ENCODE data around the gene RPL39L.

The RPL39L gene

DNA sequence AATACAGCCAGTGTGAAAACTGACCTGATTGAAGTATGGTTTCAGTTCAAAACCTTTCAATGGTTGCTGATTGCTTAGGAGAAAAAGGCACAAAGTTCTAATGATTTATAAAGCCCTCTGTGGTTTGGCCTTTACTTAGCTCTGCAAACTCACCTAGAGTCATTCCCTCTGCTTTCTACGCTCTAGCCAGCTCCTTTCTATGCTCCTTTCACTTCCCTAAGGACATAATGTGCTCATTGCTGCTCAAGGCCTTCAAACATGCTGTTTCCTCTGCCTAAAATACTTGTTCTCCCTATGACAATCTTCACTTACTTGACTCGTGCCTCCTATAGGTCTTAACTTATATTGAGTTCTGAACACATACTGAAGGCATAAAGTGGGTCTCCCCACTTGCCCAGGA, 19.0 kb downstream of the RPL39L start:
- H3K4me3 ChIP-seq (replicated peaks; ENCODE audit: low read depth, low read length), result no peak overlapping the region
- DNase-seq (ENCODE audit: extremely low read depth, insufficient read length), result no peak
- TF ChIP-seq, protein P1, sequence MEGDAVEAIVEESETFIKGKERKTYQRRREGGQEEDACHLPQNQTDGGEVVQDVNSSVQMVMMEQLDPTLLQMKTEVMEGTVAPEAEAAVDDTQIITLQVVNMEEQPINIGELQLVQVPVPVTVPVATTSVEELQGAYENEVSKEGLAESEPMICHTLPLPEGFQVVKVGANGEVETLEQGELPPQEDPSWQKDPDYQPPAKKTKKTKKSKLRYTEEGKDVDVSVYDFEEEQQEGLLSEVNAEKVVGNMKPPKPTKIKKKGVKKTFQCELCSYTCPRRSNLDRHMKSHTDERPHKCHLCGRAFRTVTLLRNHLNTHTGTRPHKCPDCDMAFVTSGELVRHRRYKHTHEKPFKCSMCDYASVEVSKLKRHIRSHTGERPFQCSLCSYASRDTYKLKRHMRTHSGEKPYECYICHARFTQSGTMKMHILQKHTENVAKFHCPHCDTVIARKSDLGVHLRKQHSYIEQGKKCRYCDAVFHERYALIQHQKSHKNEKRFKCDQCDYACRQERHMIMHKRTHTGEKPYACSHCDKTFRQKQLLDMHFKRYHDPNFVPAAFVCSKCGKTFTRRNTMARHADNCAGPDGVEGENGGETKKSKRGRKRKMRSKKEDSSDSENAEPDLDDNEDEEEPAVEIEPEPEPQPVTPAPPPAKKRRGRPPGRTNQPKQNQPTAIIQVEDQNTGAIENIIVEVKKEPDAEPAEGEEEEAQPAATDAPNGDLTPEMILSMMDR (IDR thresholded peaks at IDR 0.05; ENCODE audit: insufficient read depth, low read length, poor library complexity, severe bottlenecking), result no peak
- no peaks in the 10 kb centered on the region for H3K27me3 ChIP-seq (replicated peaks; ENCODE audit: control insufficient read depth, insufficient read depth, low read length)
- H3K36me3 ChIP-seq (ENCODE audit: control insufficient read depth, insufficient read depth, low read length), result peaks cover 2% of the 10 kb centered on the region; the same call in 1 of the 2 replicates

DNA sequence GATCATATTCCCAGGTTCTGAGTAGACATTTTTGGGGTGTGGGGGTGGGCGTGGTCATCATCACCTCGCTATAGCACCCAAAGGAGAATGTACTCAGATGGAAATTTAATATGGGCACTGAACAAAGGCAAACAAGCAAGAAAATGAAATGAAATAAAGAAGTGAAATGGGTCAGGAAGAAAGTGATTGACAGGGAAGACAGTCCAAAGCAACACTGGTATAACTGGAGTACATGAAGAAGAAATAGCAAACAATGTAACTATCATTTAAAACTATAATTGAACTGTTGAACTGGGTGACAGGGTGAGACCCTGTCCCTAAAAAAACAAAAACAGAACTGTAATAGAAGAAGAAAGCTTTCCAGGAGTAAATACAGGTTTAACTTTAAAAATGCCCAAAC, 24.8 kb downstream of the RPL39L start:
- TF ChIP-seq, protein P1 (IDR thresholded peaks at IDR 0.05; ENCODE audit: insufficient read depth, low read length, poor library complexity, severe bottlenecking), result no peak
- no peaks in the 10 kb centered on the region for H3K27me3 ChIP-seq (replicated peaks; ENCODE audit: control insufficient read depth, insufficient read depth, low read length)
- no peaks in the 10 kb centered on the region for H3K36me3 ChIP-seq (ENCODE audit: control insufficient read depth, insufficient read depth, low read length)
- no peak overlapping the region for H3K4me3 ChIP-seq (replicated peaks; ENCODE audit: low read depth, low read length)
- DNase-seq (ENCODE audit: extremely low read depth, insufficient read length), result no peak

DNA sequence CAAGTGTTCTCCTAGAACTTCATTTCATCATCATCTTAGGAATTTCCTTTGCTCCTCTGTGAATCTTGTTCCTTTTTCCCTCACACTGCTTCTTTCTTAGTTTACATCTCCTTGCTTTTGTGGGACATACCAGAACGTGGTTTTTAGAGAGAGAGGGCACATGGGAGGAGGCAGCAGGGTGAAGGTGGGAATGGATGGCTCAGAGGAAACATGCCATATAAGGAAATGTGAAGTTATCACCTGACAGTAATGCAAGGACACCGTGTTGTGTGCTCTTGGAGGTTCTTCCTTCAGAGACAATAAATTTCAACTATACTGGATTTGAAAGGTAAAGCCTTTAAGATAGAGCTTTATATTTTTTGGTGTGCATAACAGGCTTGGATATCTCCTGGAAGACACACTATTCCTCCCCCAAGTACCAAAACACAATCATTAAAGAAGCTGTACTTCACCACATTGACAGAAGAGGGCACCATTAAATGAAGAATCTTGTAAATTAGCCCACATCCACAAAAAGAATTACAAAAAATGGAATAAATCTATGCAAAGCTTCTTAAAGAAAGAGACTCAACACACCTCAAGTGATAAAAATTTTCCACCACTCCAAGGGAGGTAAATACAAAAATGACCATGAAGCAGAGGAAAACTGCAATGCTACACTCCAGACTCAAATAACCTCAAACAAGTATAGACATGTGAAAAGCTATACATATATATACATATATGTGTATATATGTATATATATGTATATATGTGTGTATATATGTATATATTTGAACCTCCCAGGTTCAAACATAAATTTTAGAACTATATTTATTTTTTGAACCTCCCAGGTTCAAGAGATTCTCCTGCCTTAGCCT, 26.1 kb downstream of the RPL39L start:
- H3K4me3 ChIP-seq (replicated peaks; ENCODE audit: low read depth, low read length), result no peak overlapping the region
- no peak for DNase-seq (ENCODE audit: extremely low read depth, insufficient read length)
- TF ChIP-seq, protein P1 (IDR thresholded peaks at IDR 0.05; ENCODE audit: insufficient read depth, low read length, poor library complexity, severe bottlenecking), result peak; percentile 58
- H3K36me3 ChIP-seq (ENCODE audit: control insufficient read depth, insufficient read depth, low read length), result no peaks in the 10 kb centered on the region
- no peaks in the 10 kb centered on the region for H3K27me3 ChIP-seq (replicated peaks; ENCODE audit: control insufficient read depth, insufficient read depth, low read length)

DNA sequence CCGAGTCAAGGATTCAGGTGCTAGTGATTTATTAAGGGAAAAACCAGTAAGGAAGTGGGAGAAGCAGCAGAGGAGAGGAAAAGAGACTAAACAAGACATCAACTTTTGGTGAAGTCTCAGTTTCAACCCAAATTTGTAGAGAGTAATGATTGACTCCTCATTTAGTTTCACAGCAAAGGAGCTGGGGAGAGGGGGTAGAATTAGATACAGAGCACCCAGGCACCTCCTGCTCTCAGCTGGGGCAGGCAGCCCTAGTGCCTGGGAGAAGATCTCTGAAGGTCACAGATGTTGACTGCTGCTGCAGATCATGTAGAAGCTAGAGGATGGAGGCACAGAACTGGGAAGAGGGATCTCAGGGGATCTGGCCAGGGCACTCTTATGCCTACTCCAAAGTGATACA, 29.1 kb downstream of the RPL39L start:
- no peaks in the 10 kb centered on the region for H3K27me3 ChIP-seq (replicated peaks; ENCODE audit: control insufficient read depth, insufficient read depth, low read length)
- H3K36me3 ChIP-seq (ENCODE audit: control insufficient read depth, insufficient read depth, low read length), result no peaks in the 10 kb centered on the region
- H3K4me3 ChIP-seq (replicated peaks; ENCODE audit: low read depth, low read length), result no peak overlapping the region
- DNase-seq (ENCODE audit: extremely low read depth, insufficient read length), result no peak
- TF ChIP-seq, protein P1 (IDR thresholded peaks at IDR 0.05; ENCODE audit: insufficient read depth, low read length, poor library complexity, severe bottlenecking), result no peak

DNA sequence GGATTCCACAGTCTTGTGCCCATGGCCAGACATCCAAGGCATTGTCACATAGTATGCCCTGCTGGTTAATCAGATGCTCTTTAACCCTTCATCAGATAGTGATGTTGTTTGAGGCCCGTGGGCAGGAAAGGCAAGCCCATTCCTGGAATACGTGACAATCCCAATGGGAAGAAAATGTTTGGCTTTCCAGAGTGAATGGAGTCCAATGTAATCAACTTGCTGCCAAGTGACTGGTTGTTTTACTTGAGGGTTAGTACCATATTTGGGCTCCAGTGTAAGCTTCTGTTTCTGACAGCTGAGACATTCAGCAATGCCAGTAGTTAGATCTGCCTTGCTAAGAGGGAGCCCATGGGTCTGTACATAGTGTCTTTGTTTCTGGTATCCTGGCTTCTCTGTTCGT, 31.3 kb downstream of the RPL39L start:
- DNase-seq (ENCODE audit: extremely low read depth, insufficient read length), result no peak
- no peaks in the 10 kb centered on the region for H3K27me3 ChIP-seq (replicated peaks; ENCODE audit: control insufficient read depth, insufficient read depth, low read length)
- TF ChIP-seq, protein P1 (IDR thresholded peaks at IDR 0.05; ENCODE audit: insufficient read depth, low read length, poor library complexity, severe bottlenecking), result no peak
- no peak overlapping the region for H3K4me3 ChIP-seq (replicated peaks; ENCODE audit: low read depth, low read length)
- no peaks in the 10 kb centered on the region for H3K36me3 ChIP-seq (ENCODE audit: control insufficient read depth, insufficient read depth, low read length)
